T follicular helper cell (primary cell): ENCODE measurements around the gene NDUFA8.

ENCODE experiments used
- DNase-seq: peaks from one replicate; pipeline ENCODE4 v3.0.0-alpha.2; 2020; ENCODE audit warnings: low read depth

The NDUFA8 gene

DNA sequence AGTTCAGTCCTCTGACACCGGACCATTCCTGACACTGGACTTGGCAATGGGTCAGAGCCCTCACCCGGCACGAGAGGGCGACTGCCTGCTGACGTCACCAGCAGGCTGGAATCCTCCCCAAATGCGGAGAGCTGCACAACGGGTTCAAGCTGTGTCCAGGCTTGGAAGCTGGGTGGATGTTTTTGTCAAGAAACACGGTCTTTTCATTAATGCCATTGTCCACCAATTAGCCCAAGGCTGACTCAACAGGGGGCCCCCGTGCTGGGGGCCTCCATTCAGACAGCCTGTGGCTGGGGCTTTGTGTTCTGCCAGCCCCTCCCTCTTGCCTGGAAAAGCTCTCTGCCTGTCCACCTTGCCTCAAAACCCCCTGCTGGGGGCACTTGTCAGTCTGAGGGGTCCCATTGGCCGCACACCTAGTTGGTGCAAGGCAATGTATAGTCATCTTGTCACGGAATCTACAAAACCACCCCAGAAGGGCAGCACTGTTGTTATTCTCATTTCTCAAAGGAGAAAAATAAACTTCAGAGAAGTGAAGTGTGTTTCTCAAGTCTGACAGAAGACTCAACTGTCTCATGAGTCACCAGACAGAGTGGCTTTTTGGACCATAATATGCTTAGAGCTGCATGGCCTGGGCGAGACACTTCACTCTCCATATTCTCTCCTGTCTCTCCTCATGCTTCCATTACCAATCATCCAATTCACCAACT is 24.6 kb downstream of the NDUFA8 start:
- no peak for DNase-seq

DNA sequence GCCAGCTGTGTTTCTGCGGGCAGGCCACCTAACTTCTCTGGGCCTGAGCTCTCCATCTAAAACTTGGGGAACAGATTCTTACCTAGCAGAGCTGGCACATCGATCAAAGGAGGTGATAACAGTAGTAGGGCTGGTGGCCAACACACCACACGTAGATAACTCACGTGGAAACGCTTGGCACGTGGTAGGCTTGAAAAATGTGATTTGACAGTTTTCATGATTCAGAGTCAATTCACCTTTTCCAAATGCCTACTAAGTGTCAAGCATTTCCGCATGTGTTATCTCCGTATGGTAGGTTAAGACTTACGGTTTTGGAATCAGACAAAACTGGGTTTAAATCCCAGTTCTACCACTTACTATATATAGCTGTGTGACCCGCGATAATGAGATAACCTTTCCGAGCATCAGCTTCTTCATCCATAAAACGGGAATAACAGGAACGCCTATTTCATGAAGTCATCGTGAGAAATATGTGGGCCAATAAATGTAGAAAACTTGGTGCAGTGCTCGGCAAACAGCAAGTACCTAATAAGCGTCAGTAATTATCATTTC is 25.5 kb downstream of the NDUFA8 start:
- DNase-seq: no peak

GRCh38 chr9:122133263-122133983 is 26.2 kb downstream of the NDUFA8 start:
- DNase-seq: no peak

DNA sequence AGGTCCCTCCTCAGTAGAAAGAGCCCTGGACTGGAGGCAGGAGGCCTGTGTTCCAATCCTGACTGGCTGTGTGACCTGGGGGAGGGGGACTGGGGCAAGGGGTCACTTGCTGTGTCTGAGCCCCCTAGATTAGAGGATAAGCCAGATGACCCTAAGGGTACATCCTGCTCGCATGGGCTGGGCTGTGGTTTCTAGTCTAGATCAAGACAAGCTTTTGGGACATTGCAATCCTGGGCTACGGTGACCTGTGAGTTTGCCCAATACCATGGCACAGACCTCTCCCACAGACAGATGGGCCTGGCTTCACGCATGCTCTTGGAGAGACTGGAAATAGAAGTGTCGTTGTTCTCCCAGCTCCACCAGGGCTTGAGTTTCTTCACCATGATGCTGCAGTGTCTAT is 27.0 kb downstream of the NDUFA8 start:
- DNase-seq: no peak

GRCh38 chr9:122131401-122132001 is 28.1 kb downstream of the NDUFA8 start:
- no peak for DNase-seq

- DNase-seq: no peak
Observed at GRCh38 chr9:122130837-122131236, 28.7 kb downstream of the NDUFA8 start.

GRCh38 chr9:122129969-122130368 is 29.6 kb downstream of the NDUFA8 start:
- DNase-seq: no peak

- DNase-seq: no peak
Observed at GRCh38 chr9:122128969-122129343, 30.6 kb downstream of the NDUFA8 start.

- DNase-seq: no peak
Observed at GRCh38 chr9:122128007-122128968, 31.3 kb downstream of the NDUFA8 start.

GRCh38 chr9:122127396-122127798 is 32.2 kb downstream of the NDUFA8 start:
- no peak for DNase-seq

- no peak for DNase-seq
Observed at GRCh38 chr9:122126331-122127261, 33.0 kb downstream of the NDUFA8 start.

GRCh38 chr9:122125509-122126330 is 33.9 kb downstream of the NDUFA8 start:
- DNase-seq: no peak

- peak; percentile 62 for DNase-seq
Observed at GRCh38 chr9:122125158-122125508, 34.4 kb downstream of the NDUFA8 start.

DNA sequence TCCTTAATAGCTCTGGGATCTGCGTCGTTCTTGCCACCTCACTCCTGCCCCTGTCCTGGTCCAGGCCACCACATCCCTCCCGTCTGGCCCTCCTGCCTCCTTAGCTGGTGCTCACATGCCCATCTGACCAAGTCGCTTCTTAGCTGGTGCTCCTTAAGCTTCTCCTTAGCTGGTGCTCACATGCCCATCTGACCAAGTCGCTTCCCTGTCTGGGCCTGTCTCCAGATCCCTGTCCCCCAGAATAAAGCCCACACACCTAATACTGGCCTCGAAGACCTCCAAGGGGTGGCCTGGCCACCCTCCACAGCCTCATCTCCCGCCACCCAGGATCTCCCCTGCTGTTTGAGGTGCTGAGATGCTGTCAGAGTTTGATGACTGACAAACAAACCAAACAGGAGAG is 35.1 kb downstream of the NDUFA8 start:
- DNase-seq: no peak

- DNase-seq: no peak
Observed at GRCh38 chr9:122124048-122124447, 35.5 kb downstream of the NDUFA8 start.

GRCh38 chr9:122122903-122123632 is 36.5 kb downstream of the NDUFA8 start:
- peak; percentile 55 for DNase-seq

- no peak for DNase-seq
Observed at GRCh38 chr9:122122468-122122867, 37.1 kb downstream of the NDUFA8 start.

GRCh38 chr9:122121931-122122330 is 37.6 kb downstream of the NDUFA8 start:
- DNase-seq: no peak

DNA sequence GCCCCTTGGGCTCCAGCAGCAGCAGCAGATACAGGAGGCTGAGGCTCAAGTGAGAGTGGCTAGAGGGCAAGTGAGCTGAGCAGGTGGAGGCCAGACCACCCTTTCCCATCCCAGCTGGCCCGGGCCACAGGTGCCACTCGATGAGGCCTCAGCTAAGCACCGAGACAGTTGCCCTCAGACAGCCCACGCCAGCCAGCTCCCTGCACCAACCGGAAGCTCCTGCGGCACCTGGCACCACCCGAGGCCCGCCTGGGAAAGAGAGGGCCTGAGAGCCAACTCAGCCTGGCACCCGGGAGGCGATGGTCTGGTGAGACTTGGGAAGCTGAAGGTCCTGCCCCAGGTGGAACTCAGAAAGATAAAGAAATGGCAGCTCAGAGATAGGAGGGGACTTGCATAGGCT is 38.2 kb downstream of the NDUFA8 start:
- DNase-seq: no peak
